Endothelial cell of umbilical vein (primary cell): Measurements from ENCODE around the gene RFX2. TPM values are rescaled to one million over a fixed set of nuclear protein-coding genes. Genes with fewer than 3 reads are reported as not detected.

Experiments
- BruUV-seq: library from RNA; stranded (reverse); fragments of 400-500 nt; replicated peaks from 2 replicates; lab custom pipeline; 2021; lab: Mats Ljungman, UMichigan
- CTCF ChIA-PET: fragments of 300-600, 350-600 bp; sonication (Branson Sonifier 250); formaldehyde crosslinking; loops from one replicate; lab custom pipeline; 2021; ENCODE audit warnings: antibody characterized with exemption, inconsistent platforms; lab: Charles Lee
- POLR2A ChIA-PET: fragments of 300-600, 350-600 bp; sonication (Branson Sonifier 250); formaldehyde crosslinking; loops from one replicate; lab custom pipeline; 2021; ENCODE audit warnings: antibody characterized with exemption, inconsistent platforms; lab: Charles Lee
- DNase-seq: peaks from one replicate; pipeline ENCODE4 v3.0.0-alpha.2; 2011; ENCODE audit warnings: low read depth, low spot score
- FAIRE-seq: peaks from 2 replicates; lab custom pipeline; 2011; peaks lifted over from hg19 to GRCh38; lab: Jason Lieb, UNC
- H2AFZ ChIP-seq: 2 replicates; pipeline ENCODE4 v1.6.0; 2012; ENCODE audit warnings: low read depth, low read length, control low read depth, inconsistent platforms
- H3K27ac ChIP-seq: 2 replicates; pipeline ENCODE4 v1.5.1; 2011; ENCODE audit warnings: low read depth, mild to moderate bottlenecking, control low read depth, low read length, moderate library complexity; ENCODE audit not compliant: insufficient read depth
- H3K27me3 ChIP-seq, 2 experiments: 2 replicates each; pipeline versions ENCODE4 v1.6.0 to v1.6.1; 2011; ENCODE audit warnings: low read length in 2 of 2, mixed read lengths in 1 of 2; ENCODE audit not compliant: control insufficient read depth in 2 of 2, insufficient read depth in 2 of 2
- H3K36me3 ChIP-seq, 2 experiments: 2 replicates in 1 of 2; 3 replicates in 1 of 2; pipeline ENCODE4 v1.5.1; 2011; ENCODE audit warnings: low read length in 2 of 2, mild to moderate bottlenecking in 1 of 2, moderate library complexity in 1 of 2; ENCODE audit not compliant: control insufficient read depth in 2 of 2, insufficient read depth in 2 of 2; ENCODE audit errors: extremely low read depth in 1 of 2
- H3K4me1 ChIP-seq: 3 replicates; pipeline ENCODE4 v1.5.1; 2011; ENCODE audit warnings: mild to moderate bottlenecking, low read length; ENCODE audit not compliant: control insufficient read depth, insufficient read depth; ENCODE audit errors: extremely low read depth
- H3K4me2 ChIP-seq: 2 replicates; pipeline ENCODE4 v1.6.1; 2011; ENCODE audit warnings: low read length, control low read depth, mixed read lengths; ENCODE audit not compliant: insufficient read depth
- H3K4me3 ChIP-seq, 3 experiments: fragments of 200-600 bp in 1 of 3; sonication (generic), shearing (Covaris generic) in 1 of 3; replicated peaks in 1 of 3; 2 replicates each; pipeline ENCODE4 v1.5.1; 2011 to 2016; ENCODE audit warnings: control low read depth in 3 of 3, low read length in 3 of 3, mild to moderate bottlenecking in 2 of 3, inconsistent platforms in 1 of 3, low read depth in 1 of 3, moderate library complexity in 1 of 3; ENCODE audit not compliant: insufficient read depth in 1 of 3
- H3K79me2 ChIP-seq: 2 replicates; pipeline ENCODE4 v1.6.0; 2012; ENCODE audit warnings: low read length, inconsistent platforms; ENCODE audit not compliant: control insufficient read depth, insufficient read depth
- H3K9ac ChIP-seq: replicated peaks from 2 replicates; pipeline ENCODE3; 2011; ENCODE audit warnings: low read length, control low read depth; ENCODE audit not compliant: insufficient read depth; ENCODE audit errors: extremely low read depth
- H3K9me1 ChIP-seq: replicated peaks from 3 replicates; pipeline ENCODE4 v1.6.0; 2011; ENCODE audit warnings: mild to moderate bottlenecking, low read length; ENCODE audit not compliant: control insufficient read depth, insufficient read depth; ENCODE audit errors: extremely low read depth
- H3K9me3 ChIP-seq: replicated peaks from 2 replicates; pipeline ENCODE4 v1.5.1; 2012; ENCODE audit warnings: low read length, inconsistent platforms; ENCODE audit not compliant: control insufficient read depth, insufficient read depth
- H4K20me1 ChIP-seq: replicated peaks from 2 replicates; pipeline ENCODE3; 2011; ENCODE audit warnings: mild to moderate bottlenecking, low read length; ENCODE audit not compliant: control insufficient read depth, insufficient read depth; ENCODE audit errors: extremely low read depth
- EZH2 ChIP-seq: IDR thresholded peaks from 2 replicates; pipeline ENCODE4 v1.6.1; 2012; ENCODE audit warnings: borderline replicate concordance, low read depth, mild to moderate bottlenecking, moderate library complexity, low read length, inconsistent platforms; ENCODE audit not compliant: severe bottlenecking
- FOS ChIP-seq: IDR thresholded peaks from 2 replicates; pipeline ENCODE4 v1.6.1; 2011; ENCODE audit warnings: mild to moderate bottlenecking, low read length, moderate library complexity, borderline replicate concordance; ENCODE audit not compliant: insufficient read depth
- GATA2 ChIP-seq: IDR thresholded peaks from 2 replicates; pipeline ENCODE4 v1.7.0; 2011; ENCODE audit warnings: low read depth, mild to moderate bottlenecking, moderate library complexity, mixed read lengths, low read length; ENCODE audit not compliant: insufficient read length, insufficient read depth
- JUN ChIP-seq: IDR thresholded peaks from 2 replicates; pipeline ENCODE4 v1.6.1; 2011; ENCODE audit warnings: borderline replicate concordance, low read depth; ENCODE audit not compliant: insufficient read length, insufficient read depth
- MYC ChIP-seq: IDR thresholded peaks from one replicate; pipeline ENCODE4 v1.6.1; 2011; ENCODE audit warnings: mild to moderate bottlenecking, low read depth, low read length
- POLR2A ChIP-seq: IDR thresholded peaks from 2 replicates; pipeline ENCODE4 v1.6.1; 2012; ENCODE audit warnings: low read depth, mild to moderate bottlenecking, control low read depth, low read length
- POLR2AphosphoS5 ChIP-seq: IDR thresholded peaks from 2 replicates; pipeline ENCODE4 v1.6.1; 2012; ENCODE audit warnings: low read depth, mild to moderate bottlenecking, control low read depth, low read length, moderate library complexity; ENCODE audit not compliant: insufficient read depth
- dilution Hi-C: fragments of 300-500 bp; cut with MboI; formaldehyde crosslinking; loops from one replicate; pipeline ENCODE4 v1.15.0; 2019; ENCODE audit warnings: low sequenced_read_pairs; ENCODE audit not compliant: extremely low pct_ligation_motif_present
- intact Hi-C: fragments of 100-400 bp; cut with micrococcal nuclease; formaldehyde crosslinking; loops from one replicate; pipeline ENCODE4 v1.10.0; 2022
- polyA plus RNA-seq, 4 experiments: library from polyadenylated mRNA; depleted of rRNA in 3 of 4; stranded (reverse) in 3 of 4; unstranded in 1 of 4; fragments of >200 nt; gene quantifications; 2 replicates each; pipeline versions ENCODE4 v1.2.1 to v1.2.3, GENCODE V29; 2011 to 2012; ENCODE audit warnings: missing spikeins in 1 of 4
- total RNA-seq: library from RNA; stranded (reverse); gene quantifications from 2 replicates; pipeline ENCODE4 v1.2.3, GENCODE V29; 2021
- TF ChIP-seq, protein P1 (sequence below): IDR thresholded peaks from 2 replicates; pipeline ENCODE4 v1.6.1; 2011; ENCODE audit not compliant: insufficient read depth, insufficient read length
- TF ChIP-seq, protein P2 (sequence below), 2 donors: IDR thresholded peaks; 1 replicate in 1 of 2; 2 replicates in 1 of 2; pipeline ENCODE4 v1.5.1; 2011; ENCODE audit warnings: low read length in 2 of 2, mild to moderate bottlenecking in 2 of 2, moderate library complexity in 2 of 2, control low read depth in 1 of 2, inconsistent platforms in 1 of 2, low read depth in 1 of 2; ENCODE audit not compliant: insufficient read depth in 1 of 2; ENCODE audit errors: extremely low read depth in 1 of 2

RFX2 gene
- total and polyA plus RNA-seq, 2 donors (not counting 3 experiments of a cell fraction or from before 2014, with no cell fraction given): 16.1 to 19.0 TPM

DNA sequence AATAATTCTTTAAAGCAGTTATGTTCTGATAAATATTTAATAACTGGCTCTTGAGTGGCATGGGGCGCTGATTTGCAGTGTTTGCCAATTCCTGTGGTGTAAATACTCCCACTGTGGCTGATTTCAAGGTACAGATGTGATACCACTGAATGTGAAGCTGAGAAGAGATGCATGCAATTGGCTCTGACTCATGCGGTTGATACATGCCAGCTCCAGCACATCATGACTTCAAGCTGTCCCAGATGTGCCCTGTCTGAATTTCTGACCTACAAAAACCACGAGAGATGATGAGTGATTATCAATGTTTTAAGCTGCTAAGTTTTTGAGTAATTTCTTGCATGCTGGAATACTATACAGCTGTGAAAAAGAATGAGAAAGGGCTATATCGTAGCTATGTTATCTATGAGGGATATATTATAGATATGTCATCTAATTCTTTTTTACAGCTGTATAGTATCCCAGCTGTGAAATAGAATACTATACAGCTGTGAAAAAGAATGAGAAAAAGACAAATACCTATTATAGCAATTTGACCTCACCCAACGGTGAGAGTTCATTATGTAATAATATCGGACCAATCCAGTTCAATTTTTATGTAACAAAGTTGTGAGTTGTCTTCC, 17.5 kb upstream of the RFX2 start:
- no peaks in the 10 kb centered on the region for H3K79me2 ChIP-seq
- dilution Hi-C loops: loop anchor here (25.0 kb wide), 1 partner anchor 91 kb away; no protein-coding TSS in a partner anchor
- no peak overlapping the region for H3K4me2 ChIP-seq
- no peaks in the 10 kb centered on the region for H3K4me1 ChIP-seq
- H2AFZ ChIP-seq: no peak overlapping the region
- no peak for FAIRE-seq
- H3K9ac ChIP-seq: no peak overlapping the region
- intact Hi-C loops: no loop called here
- H3K4me3 ChIP-seq: no peak overlapping the region
- no peak for TF ChIP-seq EZH2
- no peak for TF ChIP-seq GATA2
- no peak for TF ChIP-seq FOS
- TF ChIP-seq POLR2AphosphoS5: no peak
- no peak for TF ChIP-seq JUN
- TF ChIP-seq, protein P1, sequence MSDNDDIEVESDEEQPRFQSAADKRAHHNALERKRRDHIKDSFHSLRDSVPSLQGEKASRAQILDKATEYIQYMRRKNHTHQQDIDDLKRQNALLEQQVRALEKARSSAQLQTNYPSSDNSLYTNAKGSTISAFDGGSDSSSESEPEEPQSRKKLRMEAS: no peak
- TF ChIP-seq, protein P2, sequence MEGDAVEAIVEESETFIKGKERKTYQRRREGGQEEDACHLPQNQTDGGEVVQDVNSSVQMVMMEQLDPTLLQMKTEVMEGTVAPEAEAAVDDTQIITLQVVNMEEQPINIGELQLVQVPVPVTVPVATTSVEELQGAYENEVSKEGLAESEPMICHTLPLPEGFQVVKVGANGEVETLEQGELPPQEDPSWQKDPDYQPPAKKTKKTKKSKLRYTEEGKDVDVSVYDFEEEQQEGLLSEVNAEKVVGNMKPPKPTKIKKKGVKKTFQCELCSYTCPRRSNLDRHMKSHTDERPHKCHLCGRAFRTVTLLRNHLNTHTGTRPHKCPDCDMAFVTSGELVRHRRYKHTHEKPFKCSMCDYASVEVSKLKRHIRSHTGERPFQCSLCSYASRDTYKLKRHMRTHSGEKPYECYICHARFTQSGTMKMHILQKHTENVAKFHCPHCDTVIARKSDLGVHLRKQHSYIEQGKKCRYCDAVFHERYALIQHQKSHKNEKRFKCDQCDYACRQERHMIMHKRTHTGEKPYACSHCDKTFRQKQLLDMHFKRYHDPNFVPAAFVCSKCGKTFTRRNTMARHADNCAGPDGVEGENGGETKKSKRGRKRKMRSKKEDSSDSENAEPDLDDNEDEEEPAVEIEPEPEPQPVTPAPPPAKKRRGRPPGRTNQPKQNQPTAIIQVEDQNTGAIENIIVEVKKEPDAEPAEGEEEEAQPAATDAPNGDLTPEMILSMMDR (IDR thresholded peaks at IDR 0.05; ENCODE audit: extremely low read depth in 1 of 2, insufficient read depth in 1 of 2, low read depth in 1 of 2, low read length in 2 of 2): no peak
- no peak for TF ChIP-seq MYC
- TF ChIP-seq POLR2A: no peak
- CTCF ChIA-PET: interaction anchor here (0.6 to 5.9 kb wide), 8 partner anchors 25 to 505 kb away, joined by 3 to 340 read pairs (median 3); no protein-coding TSS in a partner anchor
- H3K27ac ChIP-seq: no peak overlapping the region
- POLR2A ChIA-PET: no interaction called here
- no TSS peak for BruUV-seq
- no peak for DNase-seq
- H3K27me3 ChIP-seq: no peaks in the 10 kb centered on the region
- no peaks in the 10 kb centered on the region for H3K9me3 ChIP-seq
- H3K36me3 ChIP-seq: no peaks in the 10 kb centered on the region
- no peaks in the 10 kb centered on the region for H4K20me1 ChIP-seq
- H3K9me1 ChIP-seq: no peaks in the 10 kb centered on the region
